ENCODE data around the gene RNF167. TPM values are rescaled to one million over a fixed set of nuclear protein-coding genes. Genes with fewer than 3 reads are reported as not detected.

RNF167 gene
- total RNA-seq, 1 experiment from 2014 or later = 135 TPM

DNA sequence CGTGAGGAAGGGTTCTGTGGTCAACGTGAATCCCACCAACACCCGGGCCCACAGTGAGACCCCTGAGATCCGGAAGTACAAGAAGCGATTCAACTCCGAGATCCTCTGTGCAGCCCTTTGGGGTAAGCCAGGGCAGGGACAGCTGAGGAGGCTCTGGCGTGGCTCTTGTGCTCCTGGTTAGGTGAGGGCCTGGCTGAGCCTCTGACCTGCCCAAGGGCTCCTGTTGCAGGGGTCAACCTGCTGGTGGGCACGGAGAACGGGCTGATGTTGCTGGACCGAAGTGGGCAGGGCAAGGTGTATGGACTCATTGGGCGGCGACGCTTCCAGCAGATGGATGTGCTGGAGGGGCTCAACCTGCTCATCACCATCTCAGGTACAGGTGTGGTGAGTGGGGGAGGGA lies 44.9 kb upstream of the RNF167 start:
- Histone ChIP-seq H3K27ac (no peak overlapping the region), H2AFZ (no peak overlapping the region), H3K27me3 (ENCODE audit: insufficient read depth, low read depth) (no peaks in the 10 kb centered on the region), H3K4me1 (replicated peaks; ENCODE audit: insufficient read depth) (no peaks in the 10 kb centered on the region), H3K4me2 (no peak overlapping the region), H3K36me3 (ENCODE audit: low read depth) (no peaks in the 10 kb centered on the region), H4K20me1 (ENCODE audit: insufficient read depth) (no peaks in the 10 kb centered on the region), H3K79me2 (ENCODE audit: low read depth) (no peaks in the 10 kb centered on the region), H3K9me3 (ENCODE audit: insufficient read depth, low read depth) (no peaks in the 10 kb centered on the region), H3K4me3 (no peak overlapping the region), H3K9me2 (ENCODE audit: insufficient read depth) (no peaks in the 10 kb centered on the region), H3F3A (ENCODE audit: insufficient read depth, low read depth) (peaks cover 8% of the 10 kb centered on the region; the same call in 1 of the 2 replicates)
- no peak for DNase-seq
- POLR2A ChIA-PET (ENCODE audit: unreplicated experiment) = no interaction called here
- intact Hi-C loops (cut with micrococcal nuclease; ENCODE audit: unreplicated experiment) = no loop called here
- TF ChIP-seq EZH2 (IDR thresholded peaks at IDR 0.05; ENCODE audit: low read depth) = no peak
- TF ChIP-seq, protein P1, sequence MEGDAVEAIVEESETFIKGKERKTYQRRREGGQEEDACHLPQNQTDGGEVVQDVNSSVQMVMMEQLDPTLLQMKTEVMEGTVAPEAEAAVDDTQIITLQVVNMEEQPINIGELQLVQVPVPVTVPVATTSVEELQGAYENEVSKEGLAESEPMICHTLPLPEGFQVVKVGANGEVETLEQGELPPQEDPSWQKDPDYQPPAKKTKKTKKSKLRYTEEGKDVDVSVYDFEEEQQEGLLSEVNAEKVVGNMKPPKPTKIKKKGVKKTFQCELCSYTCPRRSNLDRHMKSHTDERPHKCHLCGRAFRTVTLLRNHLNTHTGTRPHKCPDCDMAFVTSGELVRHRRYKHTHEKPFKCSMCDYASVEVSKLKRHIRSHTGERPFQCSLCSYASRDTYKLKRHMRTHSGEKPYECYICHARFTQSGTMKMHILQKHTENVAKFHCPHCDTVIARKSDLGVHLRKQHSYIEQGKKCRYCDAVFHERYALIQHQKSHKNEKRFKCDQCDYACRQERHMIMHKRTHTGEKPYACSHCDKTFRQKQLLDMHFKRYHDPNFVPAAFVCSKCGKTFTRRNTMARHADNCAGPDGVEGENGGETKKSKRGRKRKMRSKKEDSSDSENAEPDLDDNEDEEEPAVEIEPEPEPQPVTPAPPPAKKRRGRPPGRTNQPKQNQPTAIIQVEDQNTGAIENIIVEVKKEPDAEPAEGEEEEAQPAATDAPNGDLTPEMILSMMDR (conservative IDR thresholded peaks at IDR 0.05) = no peak
- no TSS peak for BruUV-seq (replicated peaks)
- CTCF ChIA-PET = interaction anchor here (0.7 kb wide), 1 partner anchor 87 kb away, joined by 3 read pairs; no protein-coding TSS in a partner anchor

DNA sequence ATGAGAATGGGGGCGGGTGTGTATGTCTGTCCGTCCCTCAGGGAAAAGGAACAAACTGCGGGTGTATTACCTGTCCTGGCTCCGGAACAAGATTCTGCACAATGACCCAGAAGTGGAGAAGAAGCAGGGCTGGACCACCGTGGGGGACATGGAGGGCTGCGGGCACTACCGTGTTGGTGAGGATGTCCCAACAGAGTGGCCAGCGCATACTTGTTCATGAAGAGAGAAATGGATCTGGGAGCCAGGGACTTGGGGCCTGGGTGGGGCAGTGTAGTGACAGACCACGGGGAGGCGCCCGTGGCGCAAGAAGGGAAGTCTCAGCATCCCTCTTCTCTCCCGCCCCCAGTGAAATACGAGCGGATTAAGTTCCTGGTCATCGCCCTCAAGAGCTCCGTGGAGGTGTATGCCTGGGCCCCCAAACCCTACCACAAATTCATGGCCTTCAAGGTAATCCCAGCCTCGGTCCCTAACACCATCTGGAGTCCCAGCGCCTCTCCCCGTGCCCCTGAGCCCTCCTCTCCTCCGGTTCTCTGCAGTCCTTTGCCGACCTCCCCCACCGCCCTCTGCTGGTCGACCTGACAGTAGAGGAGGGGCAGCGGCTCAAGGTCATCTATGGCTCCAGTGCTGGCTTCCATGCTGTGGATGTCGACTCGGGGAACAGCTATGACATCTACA lies 44.3 kb upstream of the RNF167 start:
- no peaks in the 10 kb centered on the region for H3K36me3 ChIP-seq (ENCODE audit: low read depth)

DNA sequence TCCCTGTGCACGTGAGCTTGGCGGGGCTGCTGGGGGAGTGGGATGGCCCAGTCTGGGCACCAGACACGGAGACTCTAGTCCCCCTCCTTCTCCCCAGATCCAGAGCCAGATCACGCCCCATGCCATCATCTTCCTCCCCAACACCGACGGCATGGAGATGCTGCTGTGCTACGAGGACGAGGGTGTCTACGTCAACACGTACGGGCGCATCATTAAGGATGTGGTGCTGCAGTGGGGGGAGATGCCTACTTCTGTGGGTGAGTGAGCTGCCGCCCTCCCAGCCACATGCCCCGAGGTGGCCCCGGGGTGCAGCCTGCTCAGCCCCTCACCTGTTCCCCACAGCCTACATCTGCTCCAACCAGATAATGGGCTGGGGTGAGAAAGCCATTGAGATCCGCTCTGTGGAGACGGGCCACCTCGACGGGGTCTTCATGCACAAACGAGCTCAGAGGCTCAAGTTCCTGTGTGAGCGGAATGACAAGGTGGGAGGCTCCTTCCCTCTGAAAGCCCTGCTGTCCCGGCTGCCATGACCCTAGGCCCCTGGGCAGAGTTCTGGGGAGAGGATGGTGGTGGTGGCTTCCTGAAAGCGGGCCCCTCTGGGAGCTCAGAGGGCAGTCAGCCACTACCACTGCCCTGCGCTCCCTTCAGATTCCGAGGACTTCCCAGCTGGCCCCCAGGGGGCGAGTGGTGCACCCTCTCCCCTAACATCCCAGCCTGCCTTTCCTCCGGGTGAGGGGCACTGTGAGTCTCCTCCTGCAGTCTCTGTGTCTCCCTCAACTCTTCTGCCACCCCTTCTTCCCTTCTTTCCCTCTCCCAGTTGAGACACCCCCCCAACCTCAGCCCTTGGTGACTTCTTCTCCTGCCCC lies 43.5 kb upstream of the RNF167 start:
- no TSS peak for BruUV-seq (replicated peaks)
- H3K4me3 ChIP-seq = no peak overlapping the region
- ChIA-PET CTCF (no interaction called here), POLR2A (ENCODE audit: unreplicated experiment) (interaction anchor here (1.2 kb wide), 1 partner anchor 159 kb away, joined by 4 read pairs; no protein-coding TSS in a partner anchor)
- no peak for DNase-seq
- H3K4me1 ChIP-seq (replicated peaks; ENCODE audit: insufficient read depth) = no peaks in the 10 kb centered on the region
- no peaks in the 10 kb centered on the region for H4K20me1 ChIP-seq (ENCODE audit: insufficient read depth)
- H3K79me2 ChIP-seq (ENCODE audit: low read depth) = no peaks in the 10 kb centered on the region
- no peaks in the 10 kb centered on the region for H3K36me3 ChIP-seq (ENCODE audit: low read depth)
- peaks cover 11% of the 10 kb centered on the region; the same call in 1 of the 2 replicates for H3F3A ChIP-seq (ENCODE audit: insufficient read depth, low read depth)
- no peak for TF ChIP-seq EZH2 (IDR thresholded peaks at IDR 0.05; ENCODE audit: low read depth)
- intact Hi-C loops (cut with micrococcal nuclease; ENCODE audit: unreplicated experiment) = no loop called here
- no peak overlapping the region for H2AFZ ChIP-seq
- no peak overlapping the region for H3K27ac ChIP-seq
- H3K9me3 ChIP-seq (ENCODE audit: insufficient read depth, low read depth) = no peaks in the 10 kb centered on the region
- H3K4me2 ChIP-seq = no peak overlapping the region
- H3K9me2 ChIP-seq (ENCODE audit: insufficient read depth) = no peaks in the 10 kb centered on the region
- no peaks in the 10 kb centered on the region for H3K27me3 ChIP-seq (ENCODE audit: insufficient read depth, low read depth)

More for the DNA sequence above, 44.3 kb upstream of the RNF167 start:
- Histone ChIP-seq H3K4me3 (no peak overlapping the region), H3K9me3 (ENCODE audit: insufficient read depth, low read depth) (no peaks in the 10 kb centered on the region), H3F3A (ENCODE audit: insufficient read depth, low read depth) (peaks cover 8% of the 10 kb centered on the region; the same call in 1 of the 2 replicates), H3K4me1 (replicated peaks; ENCODE audit: insufficient read depth) (no peaks in the 10 kb centered on the region), H3K4me2 (no peak overlapping the region), H3K79me2 (ENCODE audit: low read depth) (no peaks in the 10 kb centered on the region), H3K27me3 (ENCODE audit: insufficient read depth, low read depth) (no peaks in the 10 kb centered on the region), H3K9me2 (ENCODE audit: insufficient read depth) (no peaks in the 10 kb centered on the region), H4K20me1 (ENCODE audit: insufficient read depth) (no peaks in the 10 kb centered on the region), H2AFZ (no peak overlapping the region), H3K27ac (no peak overlapping the region)
- no peak for TF ChIP-seq EZH2 (IDR thresholded peaks at IDR 0.05; ENCODE audit: low read depth)
- TF ChIP-seq, protein P1 (conservative IDR thresholded peaks at IDR 0.05) = no peak
- no TSS peak for BruUV-seq (replicated peaks)
- CTCF ChIA-PET = no interaction called here
- POLR2A ChIA-PET (ENCODE audit: unreplicated experiment) = no interaction called here
- DNase-seq = no peak
- intact Hi-C loops (cut with micrococcal nuclease; ENCODE audit: unreplicated experiment) = no loop called here
